Fibroblast of lung (primary cell): ENCODE measurements around the gene PNPLA8.

ENCODE experiments used
- CTCF ChIP-seq, 2 donors: IDR thresholded peaks in 1 of 2; conservative IDR thresholded peaks in 1 of 2; 1 replicate in 1 of 2; 2 replicates in 1 of 2; pipeline ENCODE4 v1.5.1; 2011 to 2012; ENCODE audit warnings: low read length in 2 of 2, control low read depth in 1 of 2, inconsistent platforms in 1 of 2, low read depth in 1 of 2, mild to moderate bottlenecking in 1 of 2
- EZH2 ChIP-seq: IDR thresholded peaks from 2 replicates; pipeline ENCODE4 v1.5.1; 2012; ENCODE audit warnings: low read length, control low read depth, mild to moderate bottlenecking; ENCODE audit errors: missing control alignments

- no peak for TF ChIP-seq CTCF (conservative IDR thresholded peaks at IDR 0.05 in 1 of 2, IDR thresholded peaks at IDR 0.05 in 1 of 2; ENCODE audit: low read depth in 1 of 2, low read length in 2 of 2)
- no peak for TF ChIP-seq EZH2
Observed at GRCh38 chr7:108442039-108442568, 83.8 kb downstream of the PNPLA8 start.
